Mammary epithelial cell (primary cell): ENCODE data around the gene MSI2.

ENCODE experiments used
- EZH2 ChIP-seq: IDR thresholded peaks from 2 replicates; pipeline ENCODE4 v1.6.1; 2012; ENCODE audit warnings: low read length, inconsistent platforms, borderline replicate concordance
- TF ChIP-seq, protein P1 (sequence below), 2 donors: IDR thresholded peaks in 1 of 2; conservative IDR thresholded peaks in 1 of 2; 2 replicates each; pipeline ENCODE4 v1.5.1; 2011 to 2012; ENCODE audit warnings: inconsistent platforms in 2 of 2, low read length in 2 of 2, mild to moderate bottlenecking in 2 of 2, control low read depth in 1 of 2, low read depth in 1 of 2; ENCODE audit not compliant: insufficient read depth in 1 of 2; ENCODE audit errors: extremely low read depth in 1 of 2

DNA sequence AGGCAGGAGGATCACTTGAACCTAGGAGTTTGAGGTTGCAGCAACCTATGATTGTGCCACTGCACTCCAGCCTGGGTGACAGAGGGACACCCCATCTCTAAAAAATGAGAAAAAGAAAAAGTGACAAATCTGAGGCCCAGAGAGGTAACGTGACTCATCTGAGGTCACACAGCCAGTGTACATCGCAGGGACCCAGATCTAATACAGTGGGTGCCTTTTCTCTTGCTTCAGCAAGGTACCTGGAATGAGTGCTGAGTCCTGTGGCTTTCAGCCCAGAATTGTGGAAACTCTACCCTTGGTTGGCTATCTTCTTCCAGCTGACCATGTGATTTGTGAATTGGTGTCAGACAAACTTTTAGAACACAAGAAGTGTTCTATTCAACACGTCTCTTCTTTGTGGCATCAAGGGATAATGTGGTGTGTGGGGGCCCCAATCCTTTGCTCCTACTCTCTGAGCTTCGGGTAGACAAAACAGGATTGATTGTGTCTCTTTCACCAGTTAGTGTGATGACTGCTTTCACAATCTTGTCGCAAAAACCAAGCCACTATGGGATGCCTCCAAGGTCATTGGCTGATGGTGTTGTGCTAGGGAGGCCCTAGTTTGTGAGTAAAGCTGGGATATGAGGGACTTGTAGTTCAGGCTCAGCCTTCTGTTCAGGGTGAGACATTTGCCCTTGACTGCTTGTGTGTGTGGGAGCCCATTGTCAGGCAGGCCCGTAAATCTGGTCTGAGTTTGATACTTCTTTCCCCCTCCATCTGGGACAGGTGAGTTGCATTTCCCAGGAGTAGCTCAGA, 71.0 kb downstream of the MSI2 start:
- TF ChIP-seq EZH2 = no peak
- TF ChIP-seq, protein P1, sequence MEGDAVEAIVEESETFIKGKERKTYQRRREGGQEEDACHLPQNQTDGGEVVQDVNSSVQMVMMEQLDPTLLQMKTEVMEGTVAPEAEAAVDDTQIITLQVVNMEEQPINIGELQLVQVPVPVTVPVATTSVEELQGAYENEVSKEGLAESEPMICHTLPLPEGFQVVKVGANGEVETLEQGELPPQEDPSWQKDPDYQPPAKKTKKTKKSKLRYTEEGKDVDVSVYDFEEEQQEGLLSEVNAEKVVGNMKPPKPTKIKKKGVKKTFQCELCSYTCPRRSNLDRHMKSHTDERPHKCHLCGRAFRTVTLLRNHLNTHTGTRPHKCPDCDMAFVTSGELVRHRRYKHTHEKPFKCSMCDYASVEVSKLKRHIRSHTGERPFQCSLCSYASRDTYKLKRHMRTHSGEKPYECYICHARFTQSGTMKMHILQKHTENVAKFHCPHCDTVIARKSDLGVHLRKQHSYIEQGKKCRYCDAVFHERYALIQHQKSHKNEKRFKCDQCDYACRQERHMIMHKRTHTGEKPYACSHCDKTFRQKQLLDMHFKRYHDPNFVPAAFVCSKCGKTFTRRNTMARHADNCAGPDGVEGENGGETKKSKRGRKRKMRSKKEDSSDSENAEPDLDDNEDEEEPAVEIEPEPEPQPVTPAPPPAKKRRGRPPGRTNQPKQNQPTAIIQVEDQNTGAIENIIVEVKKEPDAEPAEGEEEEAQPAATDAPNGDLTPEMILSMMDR (conservative IDR thresholded peaks at IDR 0.05 in 1 of 2, IDR thresholded peaks at IDR 0.05 in 1 of 2; ENCODE audit: extremely low read depth in 1 of 2, insufficient read depth in 1 of 2, low read depth in 1 of 2, low read length in 2 of 2) = no peak
